SK-N-SH (cell line): Measurements from ENCODE around the gene EMX2.

ENCODE experiments used
- CHD2 ChIP-seq: fragments of 150-350 bp; IDR thresholded peaks from 2 replicates; pipeline ENCODE4 v1.6.1; 2018; ENCODE audit warnings: low read length; ENCODE audit not compliant: partially characterized antibody
- FOXM1 ChIP-seq: IDR thresholded peaks from 2 replicates; pipeline ENCODE4 v1.4.0; 2012; ENCODE audit warnings: low read depth, mild to moderate bottlenecking
- GABPA ChIP-seq: IDR thresholded peaks from 2 replicates; pipeline ENCODE4 v1.4.0; 2012; ENCODE audit warnings: low read depth, mild to moderate bottlenecking
- JUND ChIP-seq: IDR thresholded peaks from 2 replicates; pipeline ENCODE4 v1.4.0; 2012
- NRF1 ChIP-seq: IDR thresholded peaks from 2 replicates; pipeline ENCODE4 v1.6.1; 2012; ENCODE audit warnings: low read depth, mild to moderate bottlenecking, low read length
- POLR2AphosphoS5 ChIP-seq: IDR thresholded peaks from 2 replicates; pipeline ENCODE4 v1.6.1; 2012; ENCODE audit warnings: low read depth, low read length
- RAD21 ChIP-seq: IDR thresholded peaks from 2 replicates; pipeline ENCODE4 v1.6.1; 2012; ENCODE audit warnings: mild to moderate bottlenecking, low read length
- RCOR1 ChIP-seq: fragments of 150-350 bp; IDR thresholded peaks from 2 replicates; pipeline ENCODE4 v1.6.1; 2017; ENCODE audit warnings: antibody characterized with exemption, low read length
- SIN3A ChIP-seq: IDR thresholded peaks from 2 replicates; pipeline ENCODE4 v1.6.1; 2012; ENCODE audit warnings: low read depth, mild to moderate bottlenecking, low read length, moderate library complexity, borderline replicate concordance
- TAF1 ChIP-seq: IDR thresholded peaks from 2 replicates; pipeline ENCODE4 v1.6.1; 2012; ENCODE audit warnings: low read depth, mild to moderate bottlenecking, low read length, moderate library complexity, borderline replicate concordance
- YY1 ChIP-seq: IDR thresholded peaks from 2 replicates; pipeline ENCODE4 v1.4.0; 2012; ENCODE audit warnings: low read depth, mild to moderate bottlenecking
- TF ChIP-seq, protein P1 (sequence below): fragments of 200-600 bp; sonication (generic); IDR thresholded peaks from 2 replicates; pipeline ENCODE4 v1.6.1; 2017; ENCODE audit warnings: antibody characterized with exemption, mild to moderate bottlenecking, moderate library complexity
- TF ChIP-seq, protein P2 (sequence below): IDR thresholded peaks from 2 replicates; pipeline ENCODE4 v1.4.0; 2012; ENCODE audit warnings: low read depth, borderline replicate concordance

DNA sequence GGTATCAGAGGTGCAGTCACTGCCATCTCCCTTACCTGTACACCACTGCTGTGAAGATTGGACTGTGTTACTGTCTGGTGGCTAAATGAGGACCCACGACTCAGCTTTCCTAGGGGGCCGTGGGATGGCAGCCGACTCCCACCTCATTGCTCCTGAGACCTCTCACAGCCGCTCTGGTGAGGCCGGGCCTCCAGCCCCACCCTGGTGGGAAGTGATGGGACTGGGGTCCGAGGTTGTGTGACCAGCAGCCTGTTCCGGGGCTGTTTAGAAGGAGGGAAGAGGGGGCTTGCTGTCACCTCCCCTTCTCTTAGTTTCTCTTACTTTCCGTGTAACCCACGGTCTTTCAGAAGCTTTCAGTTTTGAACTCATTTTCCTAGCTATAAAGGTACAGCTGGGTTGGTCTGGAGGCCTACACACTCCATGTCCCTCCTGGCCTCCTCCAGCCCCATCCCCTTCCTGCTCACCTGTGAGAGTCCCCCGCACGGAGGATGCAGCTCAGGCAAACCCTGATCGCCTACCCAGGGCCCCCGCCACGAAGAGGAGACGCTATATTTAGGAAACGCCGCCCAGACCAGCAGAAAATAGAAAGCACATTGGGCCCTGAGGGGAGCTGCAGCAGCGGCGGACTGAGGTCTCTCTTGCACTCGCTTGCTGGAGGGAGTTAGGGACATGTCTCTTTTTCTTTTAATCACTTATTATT is 4.6 kb downstream of the EMX2 start:
- TF ChIP-seq RAD21 (no peak), SIN3A (no peak), YY1 (no peak), JUND (no peak), POLR2AphosphoS5 (no peak), TAF1 (no peak), CHD2 (no peak), FOXM1 (no peak), GABPA (no peak), NRF1 (no peak), RCOR1 (no peak)
- TF ChIP-seq, protein P1, sequence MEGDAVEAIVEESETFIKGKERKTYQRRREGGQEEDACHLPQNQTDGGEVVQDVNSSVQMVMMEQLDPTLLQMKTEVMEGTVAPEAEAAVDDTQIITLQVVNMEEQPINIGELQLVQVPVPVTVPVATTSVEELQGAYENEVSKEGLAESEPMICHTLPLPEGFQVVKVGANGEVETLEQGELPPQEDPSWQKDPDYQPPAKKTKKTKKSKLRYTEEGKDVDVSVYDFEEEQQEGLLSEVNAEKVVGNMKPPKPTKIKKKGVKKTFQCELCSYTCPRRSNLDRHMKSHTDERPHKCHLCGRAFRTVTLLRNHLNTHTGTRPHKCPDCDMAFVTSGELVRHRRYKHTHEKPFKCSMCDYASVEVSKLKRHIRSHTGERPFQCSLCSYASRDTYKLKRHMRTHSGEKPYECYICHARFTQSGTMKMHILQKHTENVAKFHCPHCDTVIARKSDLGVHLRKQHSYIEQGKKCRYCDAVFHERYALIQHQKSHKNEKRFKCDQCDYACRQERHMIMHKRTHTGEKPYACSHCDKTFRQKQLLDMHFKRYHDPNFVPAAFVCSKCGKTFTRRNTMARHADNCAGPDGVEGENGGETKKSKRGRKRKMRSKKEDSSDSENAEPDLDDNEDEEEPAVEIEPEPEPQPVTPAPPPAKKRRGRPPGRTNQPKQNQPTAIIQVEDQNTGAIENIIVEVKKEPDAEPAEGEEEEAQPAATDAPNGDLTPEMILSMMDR, result no peak
- TF ChIP-seq, protein P2, sequence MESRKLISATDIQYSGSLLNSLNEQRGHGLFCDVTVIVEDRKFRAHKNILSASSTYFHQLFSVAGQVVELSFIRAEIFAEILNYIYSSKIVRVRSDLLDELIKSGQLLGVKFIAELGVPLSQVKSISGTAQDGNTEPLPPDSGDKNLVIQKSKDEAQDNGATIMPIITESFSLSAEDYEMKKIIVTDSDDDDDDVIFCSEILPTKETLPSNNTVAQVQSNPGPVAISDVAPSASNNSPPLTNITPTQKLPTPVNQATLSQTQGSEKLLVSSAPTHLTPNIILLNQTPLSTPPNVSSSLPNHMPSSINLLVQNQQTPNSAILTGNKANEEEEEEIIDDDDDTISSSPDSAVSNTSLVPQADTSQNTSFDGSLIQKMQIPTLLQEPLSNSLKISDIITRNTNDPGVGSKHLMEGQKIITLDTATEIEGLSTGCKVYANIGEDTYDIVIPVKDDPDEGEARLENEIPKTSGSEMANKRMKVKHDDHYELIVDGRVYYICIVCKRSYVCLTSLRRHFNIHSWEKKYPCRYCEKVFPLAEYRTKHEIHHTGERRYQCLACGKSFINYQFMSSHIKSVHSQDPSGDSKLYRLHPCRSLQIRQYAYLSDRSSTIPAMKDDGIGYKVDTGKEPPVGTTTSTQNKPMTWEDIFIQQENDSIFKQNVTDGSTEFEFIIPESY, result no peak
